Liver (tissue), 3 donors: ENCODE results near the gene KMT5B.

Source experiments
- CTCF ChIP-seq: fragments of 150-350 bp; IDR thresholded peaks from 2 replicates; pipeline ENCODE4 v1.5.1; 2017; ENCODE audit warnings: improper control_type of control experiment, low read depth, low read length; ENCODE audit not compliant: missing input control
- FOXA1 ChIP-seq: IDR thresholded peaks from 2 replicates; pipeline ENCODE4 v1.6.1; 2016; ENCODE audit warnings: antibody characterized with exemption
- GABPA ChIP-seq, 2 donors: IDR thresholded peaks in 1 of 2; conservative IDR thresholded peaks in 1 of 2; 2 replicates each; pipeline ENCODE4 v1.6.1; 2016; ENCODE audit warnings: antibody characterized with exemption in 2 of 2, mild to moderate bottlenecking in 1 of 2, moderate library complexity in 1 of 2
- MAX ChIP-seq: IDR thresholded peaks from 2 replicates; pipeline ENCODE4 v1.6.1; 2016; ENCODE audit warnings: antibody characterized with exemption
- NR2F2 ChIP-seq: IDR thresholded peaks from 2 replicates; pipeline ENCODE4 v1.6.1; 2016; ENCODE audit warnings: antibody characterized with exemption
- RAD21 ChIP-seq, 2 donors: IDR thresholded peaks; 2 replicates each; pipeline ENCODE4 v1.6.1; 2016; ENCODE audit warnings: antibody characterized with exemption in 2 of 2, mild to moderate bottlenecking in 2 of 2
- TAF1 ChIP-seq: conservative IDR thresholded peaks from 2 replicates; pipeline ENCODE4 v1.6.1; 2016; ENCODE audit warnings: antibody characterized with exemption, mild to moderate bottlenecking
- YY1 ChIP-seq: IDR thresholded peaks from 2 replicates; pipeline ENCODE4 v1.6.1; 2016; ENCODE audit warnings: antibody characterized with exemption, mild to moderate bottlenecking
- TF ChIP-seq, protein P1 (sequence below): IDR thresholded peaks from 2 replicates; pipeline ENCODE4 v1.6.1; 2016; ENCODE audit warnings: antibody characterized with exemption, mild to moderate bottlenecking
- TF ChIP-seq, protein P2 (sequence below): IDR thresholded peaks from 2 replicates; pipeline ENCODE4 v1.6.1; 2016; ENCODE audit warnings: antibody characterized with exemption
- donor health status: healthy.
- donor health status: healthy.

DNA sequence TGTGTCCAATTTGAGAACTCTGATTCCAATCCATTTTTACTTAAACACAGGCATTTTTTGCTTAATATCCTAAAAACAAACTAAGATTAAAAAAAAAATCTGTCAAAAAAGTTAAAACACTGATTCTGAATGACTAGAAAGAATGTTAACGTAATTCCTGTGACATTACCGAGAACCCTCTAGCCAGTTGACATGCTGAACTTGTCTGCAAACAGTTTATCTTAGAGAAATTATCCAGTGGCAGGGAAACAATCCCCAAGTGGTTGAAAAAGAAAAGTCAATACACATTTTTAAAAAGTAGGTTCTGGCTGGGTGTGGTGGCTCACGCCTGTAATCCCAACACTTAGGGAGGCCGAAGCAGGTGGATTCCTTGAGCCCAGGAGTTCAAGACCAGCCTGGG is 11.6 kb downstream of the KMT5B start:
- TF ChIP-seq CTCF: no peak
- no peak for TF ChIP-seq MAX
- TF ChIP-seq YY1: no peak
- TF ChIP-seq, protein P1, sequence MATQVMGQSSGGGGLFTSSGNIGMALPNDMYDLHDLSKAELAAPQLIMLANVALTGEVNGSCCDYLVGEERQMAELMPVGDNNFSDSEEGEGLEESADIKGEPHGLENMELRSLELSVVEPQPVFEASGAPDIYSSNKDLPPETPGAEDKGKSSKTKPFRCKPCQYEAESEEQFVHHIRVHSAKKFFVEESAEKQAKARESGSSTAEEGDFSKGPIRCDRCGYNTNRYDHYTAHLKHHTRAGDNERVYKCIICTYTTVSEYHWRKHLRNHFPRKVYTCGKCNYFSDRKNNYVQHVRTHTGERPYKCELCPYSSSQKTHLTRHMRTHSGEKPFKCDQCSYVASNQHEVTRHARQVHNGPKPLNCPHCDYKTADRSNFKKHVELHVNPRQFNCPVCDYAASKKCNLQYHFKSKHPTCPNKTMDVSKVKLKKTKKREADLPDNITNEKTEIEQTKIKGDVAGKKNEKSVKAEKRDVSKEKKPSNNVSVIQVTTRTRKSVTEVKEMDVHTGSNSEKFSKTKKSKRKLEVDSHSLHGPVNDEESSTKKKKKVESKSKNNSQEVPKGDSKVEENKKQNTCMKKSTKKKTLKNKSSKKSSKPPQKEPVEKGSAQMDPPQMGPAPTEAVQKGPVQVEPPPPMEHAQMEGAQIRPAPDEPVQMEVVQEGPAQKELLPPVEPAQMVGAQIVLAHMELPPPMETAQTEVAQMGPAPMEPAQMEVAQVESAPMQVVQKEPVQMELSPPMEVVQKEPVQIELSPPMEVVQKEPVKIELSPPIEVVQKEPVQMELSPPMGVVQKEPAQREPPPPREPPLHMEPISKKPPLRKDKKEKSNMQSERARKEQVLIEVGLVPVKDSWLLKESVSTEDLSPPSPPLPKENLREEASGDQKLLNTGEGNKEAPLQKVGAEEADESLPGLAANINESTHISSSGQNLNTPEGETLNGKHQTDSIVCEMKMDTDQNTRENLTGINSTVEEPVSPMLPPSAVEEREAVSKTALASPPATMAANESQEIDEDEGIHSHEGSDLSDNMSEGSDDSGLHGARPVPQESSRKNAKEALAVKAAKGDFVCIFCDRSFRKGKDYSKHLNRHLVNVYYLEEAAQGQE: no peak
- no peak for TF ChIP-seq NR2F2
- TF ChIP-seq GABPA (IDR thresholded peaks at IDR 0.05 in 1 of 2, conservative IDR thresholded peaks at IDR 0.05 in 1 of 2): no peak
- TF ChIP-seq, protein P2, sequence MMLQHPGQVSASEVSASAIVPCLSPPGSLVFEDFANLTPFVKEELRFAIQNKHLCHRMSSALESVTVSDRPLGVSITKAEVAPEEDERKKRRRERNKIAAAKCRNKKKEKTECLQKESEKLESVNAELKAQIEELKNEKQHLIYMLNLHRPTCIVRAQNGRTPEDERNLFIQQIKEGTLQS: no peak
- TF ChIP-seq TAF1: no peak
- no peak for TF ChIP-seq RAD21 (IDR thresholded peaks at IDR 0.05)
- TF ChIP-seq FOXA1: no peak
